PC-9 (cell line): ENCODE results near the gene NLGN1. TPM values are rescaled to one million over a fixed set of nuclear protein-coding genes. Genes with fewer than 3 reads are reported as not detected.

Source experiments
- BruUV-seq: library from RNA; stranded (reverse); fragments of 400-500 nt; replicated peaks from 2 replicates; lab custom pipeline; 2021; lab: Mats Ljungman, UMichigan
- CTCF ChIA-PET: fragments of 300-600 bp; sonication (Branson Sonifier 250); formaldehyde crosslinking; loops from one replicate; lab custom pipeline; 2022; ENCODE audit warnings: antibody characterized with exemption; lab: Charles Lee
- POLR2A ChIA-PET: fragments of 300-600 bp; sonication (Branson Sonifier 250); formaldehyde crosslinking; loops from one replicate; lab custom pipeline; 2022; ENCODE audit warnings: antibody characterized with exemption; ENCODE audit not compliant: unreplicated experiment; lab: Charles Lee
- DNase-seq, 2 experiments: peaks; one replicate each; pipeline versions ENCODE4 v3.0.0 to v3.0.0-alpha.2; 2015 to 2022; ENCODE audit warnings: mixed read lengths in 1 of 2
- H2AFZ ChIP-seq: fragments of 200-600 bp; sonication (generic); 2 replicates; pipeline ENCODE4 v1.8.1; 2017; ENCODE audit warnings: antibody characterized with exemption
- H3F3A ChIP-seq: fragments of 200-600 bp; sonication (generic); 2 replicates; pipeline ENCODE4 v1.8.1; 2017; ENCODE audit warnings: antibody characterized with exemption, mild to moderate bottlenecking, low read depth; ENCODE audit not compliant: insufficient read depth
- H3K27ac ChIP-seq: fragments of 200-600 bp; sonication (generic); 2 replicates; pipeline ENCODE4 v1.6.1; 2016; ENCODE audit warnings: mixed run types
- H3K27me3 ChIP-seq: fragments of 200-600 bp; sonication (generic); 2 replicates; pipeline ENCODE4 v1.6.1; 2016; ENCODE audit warnings: low read depth, mixed run types; ENCODE audit not compliant: insufficient read depth
- H3K36me3 ChIP-seq: fragments of 200-600 bp; sonication (generic); 2 replicates; pipeline ENCODE4 v1.6.1; 2016; ENCODE audit warnings: low read depth, mixed run types
- H3K4me1 ChIP-seq: fragments of 200-600 bp; sonication (generic); replicated peaks from 2 replicates; pipeline ENCODE4 v1.6.1; 2016; ENCODE audit warnings: mixed run types; ENCODE audit not compliant: insufficient read depth
- H3K4me2 ChIP-seq: fragments of 200-600 bp; sonication (generic); 2 replicates; pipeline ENCODE4 v1.6.1; 2017; ENCODE audit warnings: mixed run types
- H3K4me3 ChIP-seq: fragments of 200-600 bp; sonication (generic); 2 replicates; pipeline ENCODE4 v1.6.1; 2016; ENCODE audit warnings: mixed run types
- H3K79me2 ChIP-seq: fragments of 200-600 bp; sonication (generic); 2 replicates; pipeline ENCODE4 v1.6.1; 2017; ENCODE audit warnings: low read depth, mixed run types
- H3K9me2 ChIP-seq: fragments of 200-600 bp; sonication (generic); 2 replicates; pipeline ENCODE4 v1.8.1; 2017; ENCODE audit warnings: mild to moderate bottlenecking; ENCODE audit not compliant: insufficient read depth
- H3K9me3 ChIP-seq: fragments of 200-600 bp; sonication (generic); 2 replicates; pipeline ENCODE4 v1.8.1; 2016; ENCODE audit warnings: low read depth; ENCODE audit not compliant: insufficient read depth
- H4K20me1 ChIP-seq: fragments of 200-600 bp; sonication (generic); 2 replicates; pipeline ENCODE4 v1.8.1; 2017; ENCODE audit not compliant: insufficient read depth
- EZH2 ChIP-seq: fragments of 200-600 bp; sonication (generic); IDR thresholded peaks from 2 replicates; pipeline ENCODE4 v1.8.0; 2017; ENCODE audit warnings: antibody characterized with exemption, low read depth
- intact Hi-C: fragments of 100-400 bp; cut with micrococcal nuclease; formaldehyde crosslinking; loops from one replicate; pipeline ENCODE4 v1.10.0; 2022; ENCODE audit not compliant: unreplicated experiment
- total RNA-seq: library from RNA; stranded (reverse); gene quantifications from 2 replicates; pipeline ENCODE4 v1.2.3, GENCODE V29; 2021
- TF ChIP-seq, protein P1 (sequence below): fragments of 200-600 bp; sonication (generic); conservative IDR thresholded peaks from 2 replicates; pipeline ENCODE4 v1.6.1; 2017; ENCODE audit warnings: mixed run types, antibody characterized with exemption, mild to moderate bottlenecking, moderate library complexity

NLGN1 gene
- total RNA-seq, 1 experiment from 2014 or later, result 1.4 TPM

DNA sequence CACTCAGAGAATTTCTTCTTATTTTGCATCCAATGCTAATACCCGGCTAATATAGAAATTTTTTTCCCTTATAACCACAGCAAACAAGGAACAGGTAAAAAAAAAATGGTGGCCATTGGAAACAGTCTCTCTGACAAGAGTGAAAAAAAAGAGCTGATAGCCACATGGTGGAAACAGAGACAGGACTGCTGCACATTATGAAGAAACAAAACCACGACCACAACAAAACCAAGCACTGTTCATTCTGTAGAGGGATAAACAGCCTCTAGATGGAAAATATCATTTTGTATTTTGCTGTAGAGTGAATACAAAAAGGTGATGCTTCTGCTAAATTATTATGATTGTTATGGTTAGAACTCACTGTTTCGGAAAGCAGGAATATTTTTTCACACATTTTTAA, 686.2 kb downstream of the NLGN1 start:
- Histone ChIP-seq H2AFZ (no peak overlapping the region), H3F3A (no peaks in the 10 kb centered on the region), H3K9me3 (no peaks in the 10 kb centered on the region; the same call in 1 of the 2 replicates), H3K4me3 (no peak overlapping the region), H3K27me3 (no peaks in the 10 kb centered on the region), H3K79me2 (no peaks in the 10 kb centered on the region), H4K20me1 (no peaks in the 10 kb centered on the region), H3K9me2 (no peaks in the 10 kb centered on the region), H3K4me1 (no peaks in the 10 kb centered on the region), H3K4me2 (no peak overlapping the region), H3K36me3 (no peaks in the 10 kb centered on the region), H3K27ac (no peak overlapping the region)
- no TSS peak for BruUV-seq
- intact Hi-C loops, result no loop called here
- DNase-seq, result no peak
- ChIA-PET POLR2A (no interaction called here), CTCF (no interaction called here)
- TF ChIP-seq, protein P1, sequence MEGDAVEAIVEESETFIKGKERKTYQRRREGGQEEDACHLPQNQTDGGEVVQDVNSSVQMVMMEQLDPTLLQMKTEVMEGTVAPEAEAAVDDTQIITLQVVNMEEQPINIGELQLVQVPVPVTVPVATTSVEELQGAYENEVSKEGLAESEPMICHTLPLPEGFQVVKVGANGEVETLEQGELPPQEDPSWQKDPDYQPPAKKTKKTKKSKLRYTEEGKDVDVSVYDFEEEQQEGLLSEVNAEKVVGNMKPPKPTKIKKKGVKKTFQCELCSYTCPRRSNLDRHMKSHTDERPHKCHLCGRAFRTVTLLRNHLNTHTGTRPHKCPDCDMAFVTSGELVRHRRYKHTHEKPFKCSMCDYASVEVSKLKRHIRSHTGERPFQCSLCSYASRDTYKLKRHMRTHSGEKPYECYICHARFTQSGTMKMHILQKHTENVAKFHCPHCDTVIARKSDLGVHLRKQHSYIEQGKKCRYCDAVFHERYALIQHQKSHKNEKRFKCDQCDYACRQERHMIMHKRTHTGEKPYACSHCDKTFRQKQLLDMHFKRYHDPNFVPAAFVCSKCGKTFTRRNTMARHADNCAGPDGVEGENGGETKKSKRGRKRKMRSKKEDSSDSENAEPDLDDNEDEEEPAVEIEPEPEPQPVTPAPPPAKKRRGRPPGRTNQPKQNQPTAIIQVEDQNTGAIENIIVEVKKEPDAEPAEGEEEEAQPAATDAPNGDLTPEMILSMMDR, result no peak
- no peak for TF ChIP-seq EZH2

DNA sequence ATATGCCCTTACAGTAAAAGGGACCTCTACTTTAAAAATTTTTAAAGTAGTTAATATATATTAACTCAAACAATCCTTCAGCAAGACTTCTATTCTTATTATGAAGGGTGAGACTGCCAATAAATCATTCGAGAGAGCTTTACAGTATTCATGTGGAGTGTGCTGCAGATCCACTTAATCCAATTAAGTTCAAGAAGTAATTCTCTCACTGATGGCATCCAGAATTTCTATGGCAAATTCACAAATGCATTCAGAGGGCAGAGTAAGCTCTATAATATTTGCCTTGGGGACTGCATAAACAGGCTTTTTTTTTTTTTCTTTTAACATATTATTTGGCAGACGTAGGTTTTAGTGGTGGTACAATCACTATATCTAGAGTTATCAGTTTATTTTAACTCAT, 692.0 kb downstream of the NLGN1 start:
- CTCF ChIA-PET, result no interaction called here
- TF ChIP-seq, protein P1, result no peak
- no peak for TF ChIP-seq EZH2

GRCh38 chr3:174094669-174095068, 697.1 kb downstream of the NLGN1 start:
- Histone ChIP-seq H3K79me2 (no peaks in the 10 kb centered on the region), H3K27ac (no peak overlapping the region), H2AFZ (no peak overlapping the region), H3K36me3 (no peaks in the 10 kb centered on the region), H3K27me3 (no peaks in the 10 kb centered on the region), H3K4me2 (no peak overlapping the region), H4K20me1 (no peaks in the 10 kb centered on the region), H3K4me3 (no peak overlapping the region), H3K9me3 (no peaks in the 10 kb centered on the region), H3F3A (no peaks in the 10 kb centered on the region), H3K9me2 (no peaks in the 10 kb centered on the region), H3K4me1 (0 out of 2 replicates have a peak, but pooled peaks cover 5% of the 10 kb centered on the region)
- TF ChIP-seq EZH2, result no peak
- TF ChIP-seq, protein P1, result no peak
- BruUV-seq, result no TSS peak
- CTCF ChIA-PET, result no interaction called here
- intact Hi-C loops, result no loop called here
- POLR2A ChIA-PET, result no interaction called here
- no peak for DNase-seq

More for the DNA sequence above, 692.0 kb downstream of the NLGN1 start:
- DNase-seq, result no peak
- H3K4me2 ChIP-seq, result no peak overlapping the region
- intact Hi-C loops, result no loop called here
- H3K9me3 ChIP-seq, result no peaks in the 10 kb centered on the region
- H3K79me2 ChIP-seq, result no peaks in the 10 kb centered on the region
- no TSS peak for BruUV-seq
- no peaks in the 10 kb centered on the region for H4K20me1 ChIP-seq
- POLR2A ChIA-PET, result no interaction called here
- no peaks in the 10 kb centered on the region for H3F3A ChIP-seq
- no peaks in the 10 kb centered on the region for H3K4me1 ChIP-seq
- H3K27ac ChIP-seq, result no peak overlapping the region
- no peak overlapping the region for H3K4me3 ChIP-seq
- H3K36me3 ChIP-seq, result no peaks in the 10 kb centered on the region
- H3K27me3 ChIP-seq, result no peaks in the 10 kb centered on the region
- 0 out of 2 replicates have a peak overlapping the region, but pooled peaks have one; percentile 4 for H2AFZ ChIP-seq
- no peaks in the 10 kb centered on the region for H3K9me2 ChIP-seq
